ENCODE results near the gene IGF2R. TPM values are rescaled to one million over a fixed set of nuclear protein-coding genes. Genes with fewer than 3 reads are reported as not detected.

Gene IGF2R
- total and polyA plus RNA-seq, 8 donors = 56.5 to 153 (median 60.4) TPM

- intact Hi-C loops (cut with DNase I) = no loop called here
- no peaks in the 10 kb centered on the region for H3K4me1 ChIP-seq
- H3K27me3 ChIP-seq = no peaks in the 10 kb centered on the region
- H3K27ac ChIP-seq = no peak overlapping the region
- no peaks in the 10 kb centered on the region for H3K9me3 ChIP-seq
- no peak overlapping the region for H3K4me3 ChIP-seq
- no peak for DNase-seq
- TF ChIP-seq, protein P1, sequence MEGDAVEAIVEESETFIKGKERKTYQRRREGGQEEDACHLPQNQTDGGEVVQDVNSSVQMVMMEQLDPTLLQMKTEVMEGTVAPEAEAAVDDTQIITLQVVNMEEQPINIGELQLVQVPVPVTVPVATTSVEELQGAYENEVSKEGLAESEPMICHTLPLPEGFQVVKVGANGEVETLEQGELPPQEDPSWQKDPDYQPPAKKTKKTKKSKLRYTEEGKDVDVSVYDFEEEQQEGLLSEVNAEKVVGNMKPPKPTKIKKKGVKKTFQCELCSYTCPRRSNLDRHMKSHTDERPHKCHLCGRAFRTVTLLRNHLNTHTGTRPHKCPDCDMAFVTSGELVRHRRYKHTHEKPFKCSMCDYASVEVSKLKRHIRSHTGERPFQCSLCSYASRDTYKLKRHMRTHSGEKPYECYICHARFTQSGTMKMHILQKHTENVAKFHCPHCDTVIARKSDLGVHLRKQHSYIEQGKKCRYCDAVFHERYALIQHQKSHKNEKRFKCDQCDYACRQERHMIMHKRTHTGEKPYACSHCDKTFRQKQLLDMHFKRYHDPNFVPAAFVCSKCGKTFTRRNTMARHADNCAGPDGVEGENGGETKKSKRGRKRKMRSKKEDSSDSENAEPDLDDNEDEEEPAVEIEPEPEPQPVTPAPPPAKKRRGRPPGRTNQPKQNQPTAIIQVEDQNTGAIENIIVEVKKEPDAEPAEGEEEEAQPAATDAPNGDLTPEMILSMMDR (IDR thresholded peaks at IDR 0.05) = no peak
- ATAC-seq = no peak
- H3K36me3 ChIP-seq = peaks cover 0 to 99% of the 10 kb centered on the region in 2 donors
These were observed 101.9 kb downstream of the IGF2R start for GRCh38 chr6:160070831-160071230.

DNA sequence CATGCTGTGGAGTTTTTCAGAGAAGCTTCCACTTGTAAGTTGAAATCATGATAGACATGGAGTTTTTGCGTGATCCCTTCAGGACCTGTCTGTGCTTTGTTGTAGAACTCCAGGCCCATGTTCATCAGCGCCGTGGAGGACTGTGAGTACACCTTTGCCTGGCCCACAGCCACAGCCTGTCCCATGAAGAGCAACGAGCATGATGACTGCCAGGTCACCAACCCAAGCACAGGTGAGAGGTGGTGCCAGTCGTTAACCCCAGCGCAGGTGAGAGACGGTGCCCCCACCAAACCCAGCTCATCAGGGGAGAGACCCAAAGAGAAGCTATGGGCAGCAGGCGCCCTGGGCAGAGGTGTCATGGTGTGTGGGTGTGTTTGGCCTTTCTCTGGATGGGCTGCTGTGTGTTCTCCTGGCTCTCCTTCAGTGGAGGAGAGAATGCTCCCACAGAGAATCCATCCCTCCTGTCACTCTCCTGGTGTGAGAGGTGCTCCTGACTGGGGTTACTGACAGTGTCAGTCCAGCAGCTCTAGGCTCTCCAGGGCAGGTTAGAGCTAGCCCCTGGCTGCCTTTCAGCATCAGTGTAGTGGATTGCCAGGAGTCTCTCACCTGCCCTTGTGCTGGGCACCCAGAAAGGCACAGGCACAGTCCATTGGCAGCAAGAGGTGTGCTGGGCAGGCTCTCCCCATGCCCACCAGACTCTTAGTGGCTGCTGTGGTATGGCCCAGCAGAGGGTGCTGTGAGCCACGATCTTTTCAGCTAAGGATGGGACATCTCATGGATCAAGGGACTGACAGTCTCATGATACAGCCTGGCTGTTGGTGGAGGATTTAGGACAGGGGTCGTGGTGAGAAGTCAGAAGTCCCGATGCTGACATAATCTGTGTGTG is 103.2 kb downstream of the IGF2R start:
- Histone ChIP-seq H3K9me3 (no peaks in the 10 kb centered on the region), H3K4me1 (no peaks in the 10 kb centered on the region), H3K27me3 (no peaks in the 10 kb centered on the region), H3K36me3 (peaks cover 0 to 99% of the 10 kb centered on the region in 2 donors), H3K27ac (no peak overlapping the region), H3K4me3 (no peak overlapping the region)
- intact Hi-C loops (cut with DNase I) = no loop called here
- TF ChIP-seq, protein P1 (IDR thresholded peaks at IDR 0.05) = no peak
- peak; percentile 29 for ATAC-seq
- DNase-seq = no peak

DNA sequence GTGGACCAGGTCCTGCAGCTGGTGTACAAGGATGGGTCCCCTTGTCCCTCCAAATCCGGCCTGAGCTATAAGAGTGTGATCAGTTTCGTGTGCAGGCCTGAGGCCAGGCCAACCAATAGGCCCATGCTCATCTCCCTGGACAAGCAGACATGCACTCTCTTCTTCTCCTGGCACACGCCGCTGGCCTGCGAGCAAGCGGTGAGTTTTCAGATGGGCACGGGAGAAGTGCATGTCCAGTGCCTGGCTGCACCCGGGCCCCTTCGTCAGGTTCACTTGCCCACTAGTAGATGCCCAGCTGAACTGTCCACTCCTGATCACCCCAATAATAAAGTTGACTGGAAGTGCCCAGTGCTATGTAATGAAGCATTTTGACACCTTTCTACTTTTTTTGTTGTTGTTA is 104.4 kb downstream of the IGF2R start:
- H3K4me3 ChIP-seq = no peak overlapping the region
- H3K4me1 ChIP-seq = no peaks in the 10 kb centered on the region
- TF ChIP-seq, protein P1 (IDR thresholded peaks at IDR 0.05) = no peak
- H3K36me3 ChIP-seq = peaks cover 0 to 100% of the 10 kb centered on the region in 2 donors
- no peaks in the 10 kb centered on the region for H3K27me3 ChIP-seq
- ATAC-seq (no peak), DNase-seq (no peak)
- H3K9me3 ChIP-seq = no peaks in the 10 kb centered on the region
- intact Hi-C loops (cut with DNase I) = no loop called here
- H3K27ac ChIP-seq = no peak overlapping the region

DNA sequence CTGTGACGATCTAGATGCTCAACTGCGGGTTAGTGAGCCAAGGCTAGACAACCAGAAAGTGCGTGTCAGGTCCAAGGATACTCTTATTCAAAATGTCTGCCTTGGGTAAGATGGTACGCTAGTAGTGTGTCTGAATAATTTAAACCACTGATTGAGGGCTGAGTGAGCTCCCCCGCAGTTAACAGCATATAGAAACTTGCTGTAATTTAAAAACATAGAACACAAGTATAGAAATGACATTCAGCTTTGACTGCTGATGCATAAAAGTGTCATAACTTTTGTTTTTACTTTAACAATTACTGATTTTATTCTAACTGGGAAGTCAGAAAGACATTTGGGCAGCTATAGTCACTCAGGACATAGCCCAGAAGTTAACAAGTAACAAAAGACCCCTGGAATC is 107.1 kb downstream of the IGF2R start:
- no peaks in the 10 kb centered on the region for H3K27me3 ChIP-seq
- peaks cover 4 to 100% of the 10 kb centered on the region in 2 donors for H3K36me3 ChIP-seq
- DNase-seq (no peak), ATAC-seq (no peak)
- H3K4me3 ChIP-seq = no peak overlapping the region
- no peaks in the 10 kb centered on the region for H3K9me3 ChIP-seq
- H3K4me1 ChIP-seq = no peaks in the 10 kb centered on the region
- no peak overlapping the region for H3K27ac ChIP-seq
- TF ChIP-seq, protein P1 (IDR thresholded peaks at IDR 0.05) = no peak
- intact Hi-C loops (cut with DNase I) = no loop called here

DNA sequence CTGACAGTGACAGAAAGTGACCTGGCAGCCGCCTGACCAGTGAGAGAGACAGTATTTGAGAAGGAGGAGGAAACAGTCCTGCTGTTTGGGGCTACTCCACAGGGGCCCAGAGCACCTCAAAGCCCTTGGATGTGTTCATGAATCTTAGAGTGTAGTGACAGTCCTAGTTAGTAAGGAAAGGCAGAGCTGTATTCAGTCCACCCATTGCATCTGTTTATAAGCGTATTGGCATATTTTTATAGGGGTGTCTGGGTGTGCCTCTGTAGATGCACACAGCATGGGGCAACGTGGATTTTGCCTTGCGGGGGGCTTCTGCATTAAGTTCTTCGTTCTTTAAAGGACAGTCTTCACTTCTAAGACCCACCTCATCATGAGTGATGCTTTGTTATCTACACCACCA is 108.1 kb downstream of the IGF2R start:
- H3K27ac ChIP-seq = no peak overlapping the region
- no peaks in the 10 kb centered on the region for H3K9me3 ChIP-seq
- no peak overlapping the region for H3K4me3 ChIP-seq
- intact Hi-C loops (cut with DNase I) = no loop called here
- TF ChIP-seq, protein P1 (IDR thresholded peaks at IDR 0.05) = no peak
- H3K27me3 ChIP-seq = no peaks in the 10 kb centered on the region
- DNase-seq (no peak), ATAC-seq (no peak)
- no peaks in the 10 kb centered on the region for H3K4me1 ChIP-seq
- H3K36me3 ChIP-seq = peaks cover 4 to 100% of the 10 kb centered on the region in 2 donors
